Mucosa of descending colon (tissue), 3 donors: ENCODE results near the gene USP31. TPM values are rescaled to one million over a fixed set of nuclear protein-coding genes. Genes with fewer than 3 reads are reported as not detected.
"Not testable (repeated sequence)": the region's sequence is repeated elsewhere in the genome, so short reads cannot be mapped to it uniquely, and the experiment has no call there.

Experiments
- ATAC-seq: fragments of 200-7000 bp; cut with Tn5 transposase; one replicate; pipeline ENCODE4 v1.9.1; 2020; ENCODE audit warnings: mild to moderate bottlenecking, moderate library complexity
- DNase-seq, 3 donors: peaks; one replicate each; pipeline ENCODE4 v3.0.0-alpha.2; 2020
- H3K36me3 ChIP-seq: fragments of 200-600 bp; one replicate; pipeline ENCODE4 v1.8.0; 2021; ENCODE audit warnings: low read depth, mild to moderate bottlenecking
- H3K4me1 ChIP-seq: fragments of 200-600 bp; one replicate; pipeline ENCODE4 v1.8.0; 2021; ENCODE audit warnings: low read depth, mild to moderate bottlenecking
- H3K4me3 ChIP-seq: fragments of 200-600 bp; one replicate; pipeline ENCODE4 v1.8.0; 2021; ENCODE audit warnings: mild to moderate bottlenecking
- H3K9me3 ChIP-seq: fragments of 200-600 bp; one replicate; pipeline ENCODE4 v1.8.0; 2021; ENCODE audit warnings: mild to moderate bottlenecking
- intact Hi-C, 2 donors: fragments of 100-400 bp; cut with DNase I in 1 of 2; cut with micrococcal nuclease in 1 of 2; formaldehyde crosslinking; loops; one replicate each; pipeline versions ENCODE4 v1.11.0 to v1.11.1; 2022; cut with DNase I, micrococcal nuclease
- total RNA-seq, 3 donors: library from RNA; stranded (reverse); fragmentation: NEBNext Ultra II Directional in 2 of 3; extraction: Animal tissue kit (Norgen Biotek cat#: 25700) in 2 of 3; gene quantifications; one replicate each; pipeline versions ENCODE4 v1.2.1 to v1.2.4, GENCODE V29; 2021 to 2023
- TF ChIP-seq, protein P1 (sequence below): fragments of 200-600 bp; IDR thresholded peaks from one replicate; pipeline ENCODE4 v1.8.0; 2022; ENCODE audit warnings: antibody characterized with exemption, mild to moderate bottlenecking
- donor health status: DM: no; HTN: no; CAD: no; lungs with moderate emphysema.
- donor health status: DM: no; HTN: no; CAD: no.
- donor health status: DM: no; HTN: yes; CAD: no.

USP31 gene
- total RNA-seq, 3 donors from 2014 or later, result 6.5 to 15.1 (median 7.7) TPM

DNA sequence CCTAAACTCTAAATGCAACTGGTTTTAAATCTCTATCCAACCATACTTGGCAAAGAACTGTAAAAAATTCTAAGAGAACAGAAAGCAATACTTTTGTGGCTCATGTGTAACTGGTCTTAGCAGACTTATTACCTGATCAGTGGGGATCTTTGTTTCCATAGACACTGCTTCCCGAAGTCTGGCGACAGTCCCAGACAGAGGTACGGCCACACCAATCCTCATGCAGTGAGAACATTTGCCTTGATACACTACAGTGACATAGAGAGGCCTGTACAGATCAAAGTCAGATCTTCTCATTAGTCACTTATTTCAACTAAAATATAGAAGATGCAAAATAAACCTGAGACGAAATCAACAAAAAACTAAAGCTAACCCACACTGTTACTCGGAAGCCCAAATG is 43.9 kb downstream of the USP31 start:
- Histone ChIP-seq H3K4me1 (peaks cover 17% of the 10 kb centered on the region), H3K36me3 (no peaks in the 10 kb centered on the region), H3K9me3 (no peaks in the 10 kb centered on the region), H3K4me3 (no peak overlapping the region)
- TF ChIP-seq, protein P1, sequence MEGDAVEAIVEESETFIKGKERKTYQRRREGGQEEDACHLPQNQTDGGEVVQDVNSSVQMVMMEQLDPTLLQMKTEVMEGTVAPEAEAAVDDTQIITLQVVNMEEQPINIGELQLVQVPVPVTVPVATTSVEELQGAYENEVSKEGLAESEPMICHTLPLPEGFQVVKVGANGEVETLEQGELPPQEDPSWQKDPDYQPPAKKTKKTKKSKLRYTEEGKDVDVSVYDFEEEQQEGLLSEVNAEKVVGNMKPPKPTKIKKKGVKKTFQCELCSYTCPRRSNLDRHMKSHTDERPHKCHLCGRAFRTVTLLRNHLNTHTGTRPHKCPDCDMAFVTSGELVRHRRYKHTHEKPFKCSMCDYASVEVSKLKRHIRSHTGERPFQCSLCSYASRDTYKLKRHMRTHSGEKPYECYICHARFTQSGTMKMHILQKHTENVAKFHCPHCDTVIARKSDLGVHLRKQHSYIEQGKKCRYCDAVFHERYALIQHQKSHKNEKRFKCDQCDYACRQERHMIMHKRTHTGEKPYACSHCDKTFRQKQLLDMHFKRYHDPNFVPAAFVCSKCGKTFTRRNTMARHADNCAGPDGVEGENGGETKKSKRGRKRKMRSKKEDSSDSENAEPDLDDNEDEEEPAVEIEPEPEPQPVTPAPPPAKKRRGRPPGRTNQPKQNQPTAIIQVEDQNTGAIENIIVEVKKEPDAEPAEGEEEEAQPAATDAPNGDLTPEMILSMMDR, result no peak
- peak in 1 of 3 donors; percentile 32 for DNase-seq
- peak; percentile 66 for ATAC-seq
- intact Hi-C loops, result no loop called here

DNA sequence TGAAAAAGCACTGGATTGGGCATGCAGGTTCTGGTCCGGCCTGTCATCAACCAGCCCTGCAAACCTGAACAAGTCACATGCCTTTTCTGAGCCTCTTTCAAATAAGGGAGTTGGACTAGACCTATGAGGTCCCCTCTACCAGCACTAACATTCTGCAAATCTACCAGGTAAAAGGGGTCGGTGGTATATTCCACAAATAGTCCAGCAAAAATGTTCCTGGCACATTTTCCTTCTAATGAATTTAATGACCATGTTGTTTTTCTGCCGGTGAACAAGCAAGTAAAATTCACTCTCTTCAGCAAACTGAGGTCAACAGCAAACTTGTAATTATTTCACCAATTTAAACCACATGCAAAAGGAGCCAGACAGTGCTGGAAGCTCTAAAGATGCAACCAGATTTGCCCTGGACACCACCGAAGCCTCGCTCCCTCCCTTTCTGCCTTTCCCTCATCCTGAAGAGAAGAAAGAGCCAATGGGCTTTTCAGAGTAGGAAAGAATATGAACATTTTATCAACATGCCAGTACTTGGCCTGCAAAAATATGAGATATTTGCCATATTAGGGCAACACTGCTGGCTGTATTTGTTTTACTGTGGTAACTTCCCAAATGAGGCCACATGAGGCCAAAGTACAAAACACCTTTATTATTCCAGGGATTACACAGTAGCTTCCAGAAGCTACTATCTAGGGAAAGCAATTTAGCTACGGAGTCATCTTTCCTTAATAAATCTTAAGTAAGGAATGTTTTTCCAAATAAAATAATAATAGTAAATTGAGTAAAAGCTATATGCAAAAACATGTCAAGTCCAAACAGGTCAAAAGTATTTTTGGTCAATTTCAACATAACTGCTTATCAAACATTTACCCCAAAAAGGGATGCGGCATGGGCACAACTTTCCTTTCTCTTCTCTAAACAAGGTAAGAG is 45.0 kb downstream of the USP31 start:
- peak in 1 of 3 donors; percentile 26 for DNase-seq
- TF ChIP-seq, protein P1, result no peak

DNA sequence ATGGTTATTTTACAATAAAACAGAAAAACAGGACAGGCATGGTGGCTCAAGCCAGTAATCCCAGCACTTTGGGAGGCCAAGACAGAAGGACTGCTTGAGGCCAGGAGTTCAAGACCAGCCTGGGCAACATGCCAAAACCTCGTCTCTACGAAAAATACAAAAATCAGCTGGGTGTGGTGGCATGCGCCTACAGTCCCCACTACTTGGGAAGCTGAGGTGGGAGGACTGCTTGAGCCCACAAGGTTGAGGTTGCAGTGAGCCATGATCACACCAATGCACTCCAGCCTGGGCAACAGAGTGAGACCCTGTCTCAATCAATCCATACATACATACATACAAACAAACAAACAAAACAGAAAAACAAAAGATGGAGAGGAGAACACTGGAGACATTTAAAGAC is 45.6 kb downstream of the USP31 start:
- intact Hi-C loops, result no loop called here
- no peak overlapping the region for H3K4me3 ChIP-seq
- ATAC-seq (no peak), DNase-seq (peak in 1 of 3 donors; percentile 16)
- peaks cover 17% of the 10 kb centered on the region for H3K4me1 ChIP-seq
- TF ChIP-seq, protein P1, result no peak
- no peaks in the 10 kb centered on the region for H3K9me3 ChIP-seq
- H3K36me3 ChIP-seq, result no peaks in the 10 kb centered on the region

More for the DNA sequence above, 45.0 kb downstream of the USP31 start:
- Histone ChIP-seq H3K4me1 (peaks cover 17% of the 10 kb centered on the region), H3K9me3 (no peaks in the 10 kb centered on the region), H3K36me3 (no peaks in the 10 kb centered on the region), H3K4me3 (no peak overlapping the region)
- ATAC-seq, result peak; percentile 95
- intact Hi-C loops, result no loop called here

DNA sequence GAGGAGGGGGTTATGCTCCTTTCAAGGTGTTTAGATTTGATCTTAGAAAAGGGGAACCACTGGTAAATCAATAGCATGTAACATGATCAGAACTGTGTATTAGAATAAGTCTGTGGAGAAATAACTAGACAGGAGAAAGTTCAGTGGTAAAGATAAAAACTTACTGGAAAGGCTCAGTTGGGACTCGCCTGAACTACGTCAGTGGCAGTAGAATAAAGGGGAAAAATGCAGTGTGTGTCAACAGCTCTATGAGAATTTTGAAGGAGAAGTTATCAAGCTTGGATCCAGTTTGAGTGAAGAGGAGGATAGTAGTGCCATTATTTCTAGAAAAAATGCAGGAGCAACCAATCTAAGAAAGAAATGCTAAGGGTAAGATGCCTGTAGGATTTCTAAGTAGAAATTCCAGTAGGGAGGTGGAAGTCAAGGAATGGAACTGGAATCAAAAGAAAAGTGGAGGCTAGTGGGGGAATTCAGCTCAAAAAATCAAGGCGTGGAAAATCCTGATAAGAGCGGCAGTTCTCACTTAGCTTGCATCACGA is 48.2 kb downstream of the USP31 start:
- TF ChIP-seq, protein P1, result no peak
- intact Hi-C loops, result no loop called here
- DNase-seq, result no peak
- H3K36me3 ChIP-seq, result no peaks in the 10 kb centered on the region
- no peaks in the 10 kb centered on the region for H3K9me3 ChIP-seq
- no peak for ATAC-seq
- H3K4me3 ChIP-seq, result no peak overlapping the region
- peaks cover 17% of the 10 kb centered on the region for H3K4me1 ChIP-seq

DNA sequence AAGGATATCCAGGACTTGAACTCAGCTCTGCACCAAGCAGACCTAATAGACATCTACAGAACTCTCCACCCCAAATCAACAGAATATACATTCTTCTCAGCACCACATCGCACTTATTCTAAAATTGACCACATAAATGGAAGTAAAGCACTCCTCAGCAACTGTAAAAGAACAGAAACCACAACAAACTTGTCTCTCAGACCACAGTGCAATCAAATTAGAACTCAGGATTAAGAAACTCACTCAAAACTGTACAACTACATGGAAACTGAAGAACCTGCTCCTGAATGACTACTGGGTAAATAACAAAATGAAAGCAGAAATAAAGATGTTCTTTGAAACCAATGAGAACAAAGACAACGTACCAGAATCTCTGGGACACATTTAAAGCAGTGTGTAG is 52.8 kb downstream of the USP31 start:
- intact Hi-C loops, ATAC-seq, DNase-seq, H3K36me3 ChIP-seq, H3K9me3 ChIP-seq, H3K4me3 ChIP-seq, H3K4me1 ChIP-seq: not testable (repeated sequence)

DNA sequence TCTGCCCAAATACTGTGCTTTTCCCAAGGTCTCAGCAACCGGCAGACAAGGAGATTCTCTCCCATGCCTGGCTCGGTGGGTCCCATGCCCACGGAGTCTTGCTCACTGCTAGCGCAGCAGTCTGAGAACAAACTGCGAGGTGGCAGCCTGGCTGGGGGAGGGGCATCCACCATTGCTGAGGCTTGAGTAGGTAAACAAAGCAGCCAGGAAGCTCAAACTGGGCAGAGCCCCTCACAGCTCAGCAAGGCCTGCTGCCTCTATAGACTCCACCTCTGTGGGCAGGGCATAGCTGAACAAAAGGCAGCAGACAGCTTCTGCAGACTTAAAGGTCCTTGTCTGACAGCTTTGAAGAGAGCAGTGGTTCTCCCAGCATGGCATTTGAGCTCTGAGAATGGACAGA is 55.1 kb downstream of the USP31 start:
- H3K4me3 ChIP-seq, H3K36me3 ChIP-seq, H3K4me1 ChIP-seq, H3K9me3 ChIP-seq, intact Hi-C loops, ATAC-seq, DNase-seq: not testable (repeated sequence)
